Activated CD8-positive, alpha-beta memory T cell treated with anti-CD3 and anti-CD28 coated beads for 1 hour (primary cell): Measurements from ENCODE around the gene SAG.

ENCODE experiments used
- DNase-seq, 2 donors: peaks; one replicate each; pipeline ENCODE4 v3.0.0-alpha.2; 2020; ENCODE audit warnings: low read depth in 1 of 2; ENCODE audit errors: extremely low read depth in 1 of 2

Gene SAG

DNA sequence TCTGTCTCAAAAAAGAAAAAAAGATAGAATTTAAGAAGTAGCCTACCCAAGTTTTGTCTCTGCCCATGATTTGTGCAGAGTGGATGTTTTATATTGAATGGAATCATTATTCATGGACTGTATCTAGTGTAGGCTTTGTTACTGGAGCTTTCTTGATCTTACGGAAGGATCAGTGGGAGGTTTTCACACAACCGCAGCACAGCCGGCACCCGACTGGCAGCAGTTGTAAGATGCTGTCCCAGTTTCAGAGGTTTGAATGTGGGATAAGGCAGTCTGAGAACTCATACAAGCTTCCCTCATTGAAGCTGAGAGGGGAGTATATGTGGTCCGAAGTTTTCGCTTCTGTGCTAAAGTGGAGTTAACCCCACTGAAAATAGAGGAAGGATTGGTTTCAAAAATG, 19.7 kb upstream of the SAG start:
- no peak for DNase-seq

DNA sequence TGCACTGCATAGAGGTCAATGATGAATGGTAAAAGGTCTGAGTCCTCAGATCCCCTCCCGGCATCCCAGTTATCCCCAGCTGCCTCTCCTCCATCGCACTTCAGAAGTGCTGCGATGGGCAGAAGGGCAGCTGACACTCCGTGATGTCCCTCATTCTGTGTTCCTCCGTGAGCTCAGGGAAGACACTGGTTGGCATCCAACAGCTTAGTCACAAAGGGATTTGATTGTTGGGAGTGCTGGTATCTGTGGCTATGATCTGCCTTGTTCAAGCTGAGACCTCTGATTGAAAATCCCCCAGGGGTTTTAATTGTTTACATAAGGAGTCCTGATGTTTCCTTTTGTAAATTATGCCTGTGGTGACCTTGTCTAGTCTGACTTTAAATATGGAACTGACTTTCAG, 19.0 kb upstream of the SAG start:
- no peak for DNase-seq

DNA sequence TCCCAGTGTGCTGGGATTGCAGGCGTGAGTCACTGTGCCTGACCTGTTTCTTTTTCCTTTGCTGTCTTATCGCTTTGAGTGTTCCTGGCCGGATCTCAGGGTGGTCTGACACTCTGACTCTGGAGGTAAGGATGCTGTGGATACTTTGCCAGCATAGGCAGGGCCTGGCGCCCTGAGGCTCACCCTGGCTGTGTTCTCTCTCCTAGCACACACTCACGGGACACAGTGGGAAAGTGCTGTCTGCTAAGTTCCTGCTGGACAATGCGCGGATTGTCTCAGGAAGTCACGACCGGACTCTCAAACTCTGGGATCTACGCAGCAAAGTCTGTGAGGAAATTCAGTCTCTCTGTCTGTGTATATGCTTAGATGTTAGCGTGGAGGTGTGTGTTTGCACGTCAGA, 18.0 kb upstream of the SAG start:
- DNase-seq, result no peak

DNA sequence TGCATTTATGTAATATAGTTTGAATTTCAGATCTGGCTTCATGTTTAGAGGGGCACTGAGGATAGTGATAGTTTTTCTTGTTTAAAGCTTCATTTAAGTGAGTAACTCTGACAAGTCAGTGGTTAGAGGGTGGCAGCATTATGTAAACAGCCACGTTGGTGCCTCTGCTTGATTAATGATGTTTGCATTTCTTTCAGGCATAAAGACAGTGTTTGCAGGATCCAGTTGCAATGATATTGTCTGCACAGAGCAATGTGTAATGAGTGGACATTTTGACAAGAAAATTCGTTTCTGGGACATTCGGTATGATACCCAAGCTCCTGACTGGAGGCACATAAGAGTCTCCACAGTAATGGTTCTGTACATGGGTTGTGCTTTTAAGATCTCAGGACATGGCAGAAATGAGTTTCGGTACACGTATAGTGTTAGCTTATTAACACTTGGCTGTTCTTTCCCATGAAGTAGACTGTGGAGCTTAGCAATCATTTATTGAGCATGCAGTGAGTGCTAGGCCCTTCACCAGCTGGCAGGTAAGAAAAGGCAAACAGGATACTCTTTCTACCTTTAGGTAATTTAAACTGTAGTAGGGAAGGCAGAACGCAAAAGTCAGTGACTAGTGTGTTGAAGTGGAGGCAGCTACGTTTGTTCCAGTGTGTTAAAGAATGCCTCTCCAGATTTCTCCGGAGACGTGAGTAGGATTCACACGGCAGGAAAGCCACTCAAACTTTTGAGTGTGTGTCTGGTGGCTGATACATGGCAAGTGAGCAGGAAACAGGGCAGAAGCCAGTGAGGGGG, 17.4 kb upstream of the SAG start:
- no peak for DNase-seq

DNA sequence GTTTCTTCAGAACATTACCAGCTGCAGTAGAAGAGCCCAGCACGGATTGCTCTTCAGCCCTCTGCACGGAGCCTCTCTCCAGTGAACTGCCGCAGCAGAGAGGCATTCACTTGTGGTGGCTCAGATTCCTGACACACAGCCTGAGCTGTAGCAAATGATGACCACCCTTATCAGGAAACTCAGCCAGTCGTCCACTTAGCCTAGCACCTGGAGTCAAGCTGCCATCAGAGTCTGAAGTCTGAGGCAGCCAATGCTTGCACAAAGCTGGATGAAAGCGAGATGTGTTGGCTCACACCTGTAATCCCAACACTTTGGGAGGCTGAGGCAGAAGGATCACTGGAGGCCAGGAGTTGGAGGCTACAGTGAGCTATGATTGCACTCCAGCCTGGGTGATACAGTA, 11.7 kb upstream of the SAG start:
- DNase-seq, result no peak

DNA sequence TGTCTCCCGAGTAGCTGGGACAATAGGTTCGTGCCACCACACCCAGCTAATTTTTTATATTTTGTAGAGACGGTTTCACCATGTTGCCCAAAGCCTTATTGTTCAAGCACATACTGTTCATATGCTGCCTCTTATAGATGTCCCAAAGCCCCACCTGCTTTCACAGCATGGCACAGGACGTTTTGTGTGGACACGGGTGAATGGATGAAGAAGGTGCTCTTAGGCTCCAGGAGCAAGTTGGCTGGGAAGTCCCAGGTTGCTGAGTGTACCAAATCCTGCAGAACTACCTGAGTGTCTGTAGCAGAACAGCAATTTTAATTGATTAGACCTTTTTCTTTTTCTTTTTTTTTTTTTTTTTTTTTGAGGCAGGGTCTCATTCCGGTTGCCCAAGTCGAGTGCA, 10.5 kb upstream of the SAG start:
- DNase-seq, result no peak

DNA sequence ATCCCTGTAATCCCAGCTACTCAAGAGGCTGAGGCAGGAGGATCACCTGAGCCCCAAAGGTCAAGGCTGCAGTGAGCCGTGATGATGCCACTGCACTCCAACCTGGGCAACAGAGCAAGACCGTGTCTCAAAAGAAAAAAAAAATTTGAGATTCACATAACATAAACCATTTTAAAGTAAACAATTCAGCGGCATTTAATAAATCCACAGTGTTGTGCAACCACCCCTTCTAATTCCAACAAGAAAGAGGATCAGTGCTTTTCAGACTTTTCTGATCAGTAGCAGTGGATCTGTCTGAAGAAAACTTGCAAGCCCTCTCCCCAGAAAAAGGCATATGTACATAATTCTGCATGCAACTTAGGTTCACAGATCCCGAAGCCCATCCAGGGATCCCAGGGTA, 7.2 kb upstream of the SAG start:
- DNase-seq, result no peak

DNA sequence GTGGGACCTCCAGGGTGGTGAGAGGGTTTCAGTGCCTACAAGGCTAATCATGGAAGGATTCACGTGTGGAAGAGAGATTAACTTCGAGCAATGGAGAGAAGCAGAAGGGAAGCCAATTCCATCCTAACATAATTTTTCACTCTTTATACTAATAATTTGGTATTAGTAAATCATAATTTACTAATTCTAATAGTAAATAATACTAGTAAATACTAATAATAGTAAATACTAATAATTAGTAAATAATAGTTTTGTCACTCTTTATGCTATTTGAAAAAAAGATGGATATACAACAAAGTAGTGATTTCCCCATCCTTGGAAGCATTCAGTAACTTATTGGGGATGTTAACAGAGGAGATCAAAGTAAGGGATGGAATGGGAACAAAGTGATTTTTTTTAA, 6.4 kb upstream of the SAG start:
- DNase-seq, result no peak

DNA sequence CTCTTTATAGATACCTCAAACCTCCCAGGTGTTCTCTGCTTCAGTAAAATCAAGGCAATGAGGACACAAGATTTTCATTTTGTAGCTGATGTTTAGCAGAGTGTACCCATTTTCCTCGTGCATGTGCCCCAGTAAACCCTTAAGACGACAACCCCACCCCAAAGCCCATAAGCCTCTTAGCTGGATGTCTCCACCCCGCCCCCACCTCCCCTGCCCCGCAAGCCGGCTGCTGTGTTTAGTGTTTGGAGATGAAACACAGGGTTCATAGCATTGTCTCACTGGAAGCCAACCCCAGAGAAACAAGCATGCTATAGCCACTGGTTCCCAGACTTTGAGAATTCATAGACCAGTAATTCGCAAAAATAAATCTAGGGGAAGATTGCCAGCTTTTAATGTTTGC, 5.8 kb upstream of the SAG start:
- no peak for DNase-seq

DNA sequence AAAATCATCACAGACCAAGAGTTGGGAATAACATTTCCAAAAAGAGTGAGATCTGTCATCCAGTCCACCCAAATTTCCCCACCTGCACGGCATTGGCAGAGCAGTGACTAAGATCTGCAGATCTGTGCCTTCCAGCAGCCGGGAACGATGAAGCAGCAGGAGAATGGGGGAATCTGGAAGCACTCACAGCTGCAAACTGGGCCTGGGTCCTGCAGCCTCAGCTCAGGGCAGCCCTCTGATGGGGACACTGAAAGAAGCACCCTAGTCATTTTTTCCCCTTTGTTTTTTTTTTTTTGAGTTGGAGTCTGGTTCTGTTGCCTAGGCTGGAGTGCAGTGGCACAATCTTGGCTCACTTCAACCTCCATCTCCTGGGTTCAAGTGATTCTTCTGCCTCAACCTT, 4.4 kb upstream of the SAG start:
- no peak for DNase-seq

DNA sequence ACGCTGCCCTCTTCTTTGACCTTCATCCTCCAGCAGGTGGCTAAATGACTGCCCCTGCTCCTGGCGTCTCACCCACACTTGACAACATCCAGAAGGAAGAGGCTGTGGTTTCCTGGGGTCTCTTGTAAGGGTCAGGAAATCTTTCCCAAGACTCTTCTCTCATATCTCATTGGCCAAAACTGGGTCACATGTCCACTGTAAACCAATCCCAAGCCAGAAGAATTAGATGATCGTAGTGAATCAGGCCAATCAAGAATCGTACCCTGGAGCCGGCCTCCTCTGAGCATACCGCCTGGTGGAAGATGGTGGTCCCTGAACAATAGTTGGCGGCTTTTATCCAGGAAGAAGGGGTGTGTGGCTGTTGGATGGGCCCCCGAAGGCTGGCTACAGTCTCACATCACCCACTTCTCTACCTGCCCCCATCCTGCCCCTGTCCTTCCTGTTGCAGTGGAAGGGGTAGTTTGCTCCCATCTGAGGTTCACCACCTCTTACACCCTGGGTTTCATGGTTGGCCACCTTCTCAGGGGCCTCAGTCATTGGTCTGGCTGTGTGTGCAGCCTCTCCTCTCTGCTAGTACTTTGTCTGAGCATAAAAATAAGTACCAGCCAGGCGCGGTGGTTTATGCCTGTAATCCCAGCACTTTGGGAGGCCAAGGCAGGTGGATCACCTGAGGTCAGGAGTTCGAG, 3.8 kb downstream of the SAG start:
- DNase-seq, result no peak

DNA sequence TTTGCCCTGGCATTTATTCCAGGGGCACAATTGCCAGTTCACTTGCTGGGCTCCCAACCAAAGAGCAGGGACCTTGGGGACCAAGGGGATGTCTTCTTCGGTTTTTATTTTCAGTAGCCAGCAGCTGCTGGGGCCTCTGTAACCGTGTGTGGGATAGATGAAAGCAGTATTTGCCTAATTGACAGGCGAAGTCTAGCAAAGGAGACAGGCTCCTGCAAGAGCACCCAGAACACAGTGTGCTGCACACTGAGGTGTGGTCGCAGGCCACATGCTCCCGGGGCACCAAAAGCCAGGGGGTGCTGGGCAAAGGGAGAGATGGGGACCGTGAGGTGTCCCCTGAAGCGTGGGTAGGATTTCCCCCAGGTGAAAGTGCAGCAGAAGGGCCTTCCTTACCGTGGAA, 5.3 kb downstream of the SAG start:
- DNase-seq, result no peak

DNA sequence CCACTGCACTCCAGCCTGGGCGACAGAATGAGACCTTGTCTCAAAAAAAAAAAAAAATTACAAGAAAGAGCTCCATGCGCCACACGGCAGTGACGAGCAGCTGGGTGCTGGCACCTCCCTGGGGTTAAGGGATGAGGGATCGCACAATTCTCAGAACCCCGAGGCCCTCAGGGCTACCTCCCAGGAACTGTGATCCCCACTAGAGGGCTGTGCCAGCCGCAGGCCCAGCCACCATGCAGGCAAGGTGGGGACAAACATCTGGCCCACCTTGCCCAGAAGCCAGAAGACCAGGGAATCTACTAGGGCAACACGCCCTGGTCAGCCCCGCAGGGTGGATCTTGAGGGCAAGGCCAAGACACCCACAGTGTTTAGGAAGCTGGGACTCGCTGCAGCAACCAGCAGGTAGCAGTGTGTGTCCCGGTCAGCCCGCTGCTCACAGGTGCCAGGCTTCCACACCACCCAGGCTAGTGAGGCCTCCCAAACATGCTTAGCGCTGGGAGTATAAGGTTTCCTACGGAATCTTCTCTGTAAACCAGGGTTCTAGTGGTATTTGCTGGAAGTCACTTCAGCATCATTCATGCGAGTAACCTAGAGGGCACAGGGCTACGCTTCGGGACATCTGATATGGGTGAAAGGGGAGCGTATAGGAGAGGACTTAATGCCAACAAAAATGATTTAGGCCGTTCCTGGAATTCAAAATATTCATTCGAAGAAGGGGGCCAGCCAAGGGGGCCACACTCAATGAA, 6.7 kb downstream of the SAG start:
- DNase-seq, result no peak

DNA sequence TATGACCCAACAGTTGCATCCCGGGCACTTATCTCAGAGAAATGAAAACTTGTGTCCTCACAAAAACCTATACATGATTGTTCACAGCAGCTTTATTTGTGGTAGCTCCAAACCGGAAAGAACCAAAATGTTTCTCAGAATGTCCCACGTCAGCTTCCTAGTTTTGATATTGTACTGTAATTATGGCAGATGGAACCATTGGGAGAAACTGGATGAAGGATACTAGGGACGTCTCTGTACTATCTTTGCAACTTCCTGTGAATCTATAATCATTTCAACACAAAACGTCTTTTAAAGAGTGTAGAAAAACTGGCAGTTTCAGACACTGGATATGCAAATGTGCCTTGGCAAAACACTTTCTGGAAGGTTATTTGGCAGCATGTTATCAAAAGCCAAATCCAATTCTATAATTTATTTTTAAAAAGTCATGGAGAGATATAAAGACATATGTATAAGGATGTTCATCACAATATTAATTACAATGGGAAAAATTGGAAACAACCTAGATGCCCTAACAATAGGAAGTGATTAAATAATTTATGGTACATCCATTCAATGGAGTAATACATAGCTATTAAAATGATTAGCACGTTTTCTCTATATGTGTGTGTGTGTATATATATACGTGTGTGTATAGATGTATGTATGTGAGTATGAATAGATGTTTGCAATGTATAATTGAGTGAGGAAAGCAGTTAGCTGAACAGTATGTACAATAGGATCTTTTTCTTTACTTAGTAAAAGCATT, 9.8 kb downstream of the SAG start:
- DNase-seq, result no peak

DNA sequence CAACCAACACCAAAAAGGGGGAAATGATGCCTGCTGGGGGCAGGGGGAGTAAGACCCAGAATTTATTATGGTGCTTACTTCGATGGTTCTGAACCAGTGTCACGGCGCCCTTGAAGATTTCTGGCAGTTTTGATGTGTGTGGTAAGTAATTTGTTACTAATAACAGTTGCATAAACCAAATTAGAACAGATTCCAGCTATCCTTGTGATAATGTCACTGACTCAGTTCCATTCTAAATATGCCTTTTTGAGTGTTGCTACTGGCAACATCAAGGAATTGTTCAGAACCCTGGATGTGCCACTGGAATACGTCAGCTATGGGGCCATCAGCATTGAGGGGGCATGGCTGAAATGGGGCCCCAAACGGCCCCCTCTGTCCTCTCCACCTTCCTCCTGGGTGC, 11.6 kb downstream of the SAG start:
- no peak for DNase-seq

DNA sequence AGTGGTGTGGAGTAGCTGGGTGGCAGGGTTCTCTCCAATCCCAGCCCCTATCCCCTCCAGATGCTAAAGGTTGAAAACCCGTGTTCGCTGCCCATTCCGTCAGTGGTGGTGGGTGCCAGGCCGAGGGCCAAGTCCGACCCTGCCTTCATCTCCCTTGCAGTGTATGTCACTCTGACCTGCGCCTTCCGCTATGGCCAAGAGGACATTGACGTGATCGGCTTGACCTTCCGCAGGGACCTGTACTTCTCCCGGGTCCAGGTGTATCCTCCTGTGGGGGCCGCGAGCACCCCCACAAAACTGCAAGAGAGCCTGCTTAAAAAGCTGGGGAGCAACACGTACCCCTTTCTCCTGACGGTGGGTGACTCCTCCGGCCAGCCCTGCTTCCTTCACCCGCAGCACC, 12.9 kb downstream of the SAG start:
- no peak for DNase-seq

DNA sequence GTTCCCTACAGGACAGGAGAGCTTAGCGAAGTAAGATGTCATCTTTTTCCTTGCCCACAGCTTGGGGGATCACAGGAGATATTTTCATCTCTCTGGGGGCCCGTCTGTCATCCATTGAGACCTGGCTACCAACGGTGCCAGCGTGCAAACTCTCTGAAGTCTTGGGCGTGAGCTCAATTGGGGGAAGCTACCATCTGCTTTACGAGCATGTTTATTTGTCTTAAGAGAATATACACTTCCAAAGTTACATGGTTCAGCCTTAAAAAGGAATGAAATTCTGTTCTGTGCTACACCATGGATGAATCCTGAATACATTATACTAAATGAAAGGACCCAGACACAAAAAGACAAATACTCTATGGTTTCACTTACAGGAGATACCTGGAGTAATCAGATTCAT, 13.6 kb downstream of the SAG start:
- DNase-seq, result no peak

DNA sequence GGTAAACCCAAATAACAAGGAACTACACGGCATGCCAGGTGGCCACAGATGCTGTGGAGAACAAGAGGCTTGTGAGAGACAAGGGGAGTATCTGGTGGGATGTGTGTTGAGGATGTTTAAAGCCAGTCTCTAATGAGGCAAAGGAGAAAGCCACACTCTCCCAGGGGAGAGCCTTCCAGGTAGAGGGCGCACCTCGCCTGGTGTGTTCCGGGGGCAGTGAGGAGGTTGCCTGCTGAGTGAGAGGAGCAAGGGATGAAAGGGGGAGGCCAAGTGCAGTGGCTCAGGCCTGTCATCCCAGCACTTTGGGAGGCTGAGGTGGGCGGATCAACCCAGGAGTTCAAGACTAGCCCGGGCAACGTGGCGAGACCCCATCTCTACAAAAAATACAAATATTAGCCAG, 16.2 kb downstream of the SAG start:
- no peak for DNase-seq

DNA sequence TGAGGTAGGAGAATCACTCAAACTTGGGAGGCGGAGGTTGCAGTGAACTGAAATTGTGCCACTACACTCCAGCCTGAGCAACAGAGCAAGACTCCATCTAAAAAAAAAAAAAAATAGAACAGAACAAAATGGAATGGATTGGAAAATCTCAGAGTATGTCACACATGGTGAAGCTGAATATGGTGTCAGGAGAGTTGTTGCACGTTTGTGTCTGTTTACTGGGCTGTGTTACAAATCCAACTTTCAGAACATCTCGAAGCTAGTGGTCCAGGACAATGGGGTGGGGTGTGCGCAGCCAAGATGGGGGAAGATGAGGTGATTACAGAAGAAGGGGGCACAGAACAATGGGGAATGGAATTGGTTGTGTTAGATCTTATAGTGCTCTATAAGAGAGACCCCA, 17.6 kb downstream of the SAG start:
- DNase-seq, result no peak

DNA sequence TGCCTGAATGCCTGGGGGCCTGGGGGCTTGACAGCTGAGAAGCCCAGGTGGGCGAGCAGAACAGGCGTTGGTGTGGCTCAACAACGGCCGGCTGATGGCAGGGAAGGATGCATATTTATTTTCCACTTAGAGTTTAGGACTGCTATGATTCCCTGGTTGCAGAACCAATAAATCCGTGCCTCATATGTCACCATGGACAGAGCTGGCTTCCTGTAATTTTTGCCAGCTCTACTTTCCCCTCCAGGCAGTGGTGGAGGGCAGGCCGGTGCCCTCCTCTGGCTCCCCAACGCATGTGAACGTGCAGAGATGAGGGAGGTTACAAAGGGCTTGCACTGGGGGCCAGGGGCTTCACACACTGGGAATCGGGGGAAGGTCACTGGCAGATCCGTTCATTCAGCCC, 18.2 kb downstream of the SAG start:
- DNase-seq, result no peak

DNA sequence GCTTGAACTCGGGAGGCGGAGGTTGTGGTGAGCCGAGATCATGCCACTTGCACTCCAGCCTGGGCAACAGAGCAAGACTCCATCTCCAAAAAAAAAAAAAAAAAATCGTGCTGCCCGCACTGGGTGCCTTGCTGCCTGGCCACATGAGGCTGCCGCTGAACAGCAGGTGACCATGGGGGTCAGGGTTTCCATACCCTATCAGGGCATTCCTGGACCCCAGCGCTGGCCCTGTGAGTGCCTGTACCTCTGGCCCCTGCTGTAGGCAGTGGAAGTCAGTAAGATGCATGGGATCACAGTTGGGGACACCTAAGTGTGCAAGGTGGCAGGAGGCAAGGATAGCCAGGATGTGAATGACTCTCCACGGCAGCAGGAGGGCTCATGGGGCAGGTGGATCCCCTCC, 18.9 kb downstream of the SAG start:
- DNase-seq, result no peak
